ENCODE results near the gene CAPZB.
A peak's percentile ranks its signal among the peaks of the same experiment; 100 is the strongest.
"Not testable (repeated sequence)": the region's sequence is repeated elsewhere in the genome, so short reads cannot be mapped to it uniquely, and the experiment has no call there.

The CAPZB gene

GRCh38 chr1:19309123-19309813 is 176.1 kb downstream of the CAPZB start:
- peak in 1 of 4 experiments; percentile 34 for DNase-seq

GRCh38 chr1:19308509-19308907 is 176.8 kb downstream of the CAPZB start:
- DNase-seq, result no peak

- DNase-seq, result no peak
Measured at GRCh38 chr1:19307794-19308508, 177.4 kb downstream of the CAPZB start.

DNA sequence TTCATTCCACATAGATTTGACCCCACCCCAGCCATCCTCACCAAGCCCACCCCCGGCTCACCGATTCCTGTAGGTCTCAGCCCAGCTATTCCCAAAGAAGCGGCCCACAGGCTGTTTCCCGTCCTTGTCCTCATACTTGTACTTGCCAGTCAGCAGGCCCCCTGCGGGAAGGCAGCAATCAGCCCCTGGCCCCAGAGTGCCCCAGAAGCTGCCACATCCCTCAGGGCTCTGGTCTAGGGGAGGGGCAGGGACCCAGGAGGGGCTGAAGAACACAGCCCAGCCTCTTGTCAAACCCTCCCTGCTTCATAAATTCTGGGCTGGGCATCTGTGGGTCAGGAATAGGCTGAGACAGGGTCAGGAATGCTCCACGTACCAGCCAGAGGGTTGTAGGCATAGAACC is 178.4 kb downstream of the CAPZB start:
- DNase-seq, result no peak

DNA sequence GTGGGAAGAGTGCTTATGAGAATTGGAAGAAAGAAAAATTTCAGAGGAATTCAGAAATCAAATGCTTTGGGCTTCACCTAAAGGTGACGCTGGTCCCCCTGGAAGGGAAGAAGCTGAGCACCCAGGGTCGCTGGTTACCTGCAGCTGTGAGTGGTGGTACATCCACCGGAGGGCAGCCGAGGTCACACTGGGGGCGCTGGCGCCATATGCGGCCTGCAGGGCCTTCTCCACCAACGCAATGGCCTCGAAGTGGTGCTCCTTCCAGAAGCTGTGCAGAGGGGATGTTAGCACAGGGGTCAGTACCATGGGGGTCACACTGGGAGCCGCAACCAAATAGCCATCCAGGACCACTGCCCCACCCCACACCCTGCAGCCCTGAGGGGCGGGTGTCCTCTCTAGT is 179.5 kb downstream of the CAPZB start:
- DNase-seq, result no peak

- DNase-seq, result not testable (repeated sequence)
Measured at GRCh38 chr1:19304081-19304480, 181.3 kb downstream of the CAPZB start.

DNA sequence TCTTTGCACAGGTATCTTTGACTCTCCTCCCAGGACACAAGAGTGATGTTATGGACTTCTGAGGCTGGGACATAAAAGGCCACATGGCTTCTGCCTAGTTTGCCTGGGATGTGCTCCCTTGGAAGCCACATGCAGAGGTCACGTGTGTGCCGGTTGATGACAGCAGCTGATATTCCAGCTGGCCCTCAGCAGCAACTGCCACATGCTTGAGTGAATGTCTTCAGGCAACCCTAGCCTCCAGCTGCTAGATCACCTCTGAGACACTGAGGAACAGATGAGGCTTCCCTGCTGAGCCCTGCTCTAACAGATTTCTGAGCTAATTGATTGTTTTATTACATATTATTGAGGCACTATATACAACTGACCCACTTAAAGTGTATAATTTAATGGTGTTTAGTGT is 185.1 kb downstream of the CAPZB start:
- no peak for DNase-seq

DNA sequence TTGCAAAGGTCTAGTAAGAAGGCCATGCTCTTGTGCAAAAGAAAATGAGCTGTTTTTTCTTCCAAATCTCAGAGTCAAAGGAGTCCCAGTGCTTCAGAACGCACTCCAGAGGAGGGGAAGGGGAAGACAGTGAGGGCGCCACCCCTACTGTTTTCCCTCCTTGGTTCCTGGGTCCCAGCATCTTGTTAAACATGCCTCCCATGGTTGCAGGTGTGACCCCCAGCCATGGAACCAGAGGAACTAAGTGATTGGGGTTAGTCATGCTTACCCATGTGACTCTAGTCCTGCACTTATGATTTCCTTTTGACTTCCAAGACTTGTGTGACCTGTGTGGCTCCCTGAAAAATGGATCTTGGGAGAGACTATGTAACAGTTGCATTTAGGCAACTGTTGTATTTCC is 190.7 kb downstream of the CAPZB start:
- DNase-seq, result no peak

GRCh38 chr1:19289244-19289643 is 196.1 kb downstream of the CAPZB start:
- DNase-seq, result no peak

Measured in suppressor macrophage (primary cell).